ENCODE data around the gene ZNF134. TPM values are rescaled to one million over a fixed set of nuclear protein-coding genes. Genes with fewer than 3 reads are reported as not detected.

The ZNF134 gene
- total and polyA plus RNA-seq, 9 of the 15 experiments (the other 6 are each of a cell fraction or from before 2014, with no cell fraction given): 1.3 to 10.0 (median 5.7) TPM

GRCh38 chr19:57599761-57600383, 14.2 kb upstream of the ZNF134 start, which contains the start of gene ZNF530 (continued):
- TF ChIP-seq ZNF77 (CRISPR knock-in tag; IDR thresholded peaks at IDR 0.05) (no peak), CAMTA2 (CRISPR knock-in tag; conservative IDR thresholded peaks at IDR 0.05) (no peak), MXI1 (IDR thresholded peaks at IDR 0.05; ENCODE audit: low read depth, low read length) (no peak), TRIM28 (IDR thresholded peaks at IDR 0.05) (no peak), ZNF436 (CRISPR knock-in tag; IDR thresholded peaks at IDR 0.05) (no peak), GATAD2B (IDR thresholded peaks at IDR 0.05; ENCODE audit: borderline replicate concordance) (no peak), SRF (CRISPR knock-in tag; IDR thresholded peaks at IDR 0.05) (no peak), NBN (IDR thresholded peaks at IDR 0.05; ENCODE audit: low read depth) (no peak), TSC22D4 (tag; IDR thresholded peaks at IDR 0.05) (no peak), SIX5 (IDR thresholded peaks at IDR 0.05; ENCODE audit: borderline replicate concordance in 1 of 2, insufficient read depth in 1 of 2, low read depth in 1 of 2, low read length in 2 of 2) (peak; percentile 76 to 80), CBX1 (IDR thresholded peaks at IDR 0.05; ENCODE audit: low read depth) (0 out of 2 replicates have a peak, but pooled peaks have one; percentile 17), FOXA3 (CRISPR knock-in tag; conservative IDR thresholded peaks at IDR 0.05 in 1 of 2, IDR thresholded peaks at IDR 0.05 in 1 of 2) (no peak), POLR2H (tag; IDR thresholded peaks at IDR 0.05; ENCODE audit: low read depth) (no peak), ZNF717 (CRISPR knock-in tag; IDR thresholded peaks at IDR 0.05) (no peak), SIN3A (IDR thresholded peaks at IDR 0.05; ENCODE audit: borderline replicate concordance in 2 of 2, control insufficient read depth in 1 of 2, low read depth in 2 of 2, low read length in 2 of 2) (peak; percentile 49 to 82; a peak in 1 of 4 replicates), SMARCA4 (IDR thresholded peaks at IDR 0.05) (no peak), BCOR (IDR thresholded peaks at IDR 0.05) (no peak), TEAD4 (IDR thresholded peaks at IDR 0.05; ENCODE audit: low read length) (no peak), TEAD4 (CRISPR knock-in tag; IDR thresholded peaks at IDR 0.05; ENCODE audit: borderline replicate concordance) (no peak), NFYB (IDR thresholded peaks at IDR 0.05; ENCODE audit: extremely low read depth, insufficient read length) (no peak), MAFF (IDR thresholded peaks at IDR 0.05; ENCODE audit: low read length) (no peak), ZNF212 (CRISPR knock-in tag; IDR thresholded peaks at IDR 0.05) (no peak), FOXJ3 (CRISPR knock-in tag; IDR thresholded peaks at IDR 0.05) (no peak), DEAF1 (CRISPR knock-in tag; IDR thresholded peaks at IDR 0.05) (no peak)
- TF ChIP-seq, protein P1, sequence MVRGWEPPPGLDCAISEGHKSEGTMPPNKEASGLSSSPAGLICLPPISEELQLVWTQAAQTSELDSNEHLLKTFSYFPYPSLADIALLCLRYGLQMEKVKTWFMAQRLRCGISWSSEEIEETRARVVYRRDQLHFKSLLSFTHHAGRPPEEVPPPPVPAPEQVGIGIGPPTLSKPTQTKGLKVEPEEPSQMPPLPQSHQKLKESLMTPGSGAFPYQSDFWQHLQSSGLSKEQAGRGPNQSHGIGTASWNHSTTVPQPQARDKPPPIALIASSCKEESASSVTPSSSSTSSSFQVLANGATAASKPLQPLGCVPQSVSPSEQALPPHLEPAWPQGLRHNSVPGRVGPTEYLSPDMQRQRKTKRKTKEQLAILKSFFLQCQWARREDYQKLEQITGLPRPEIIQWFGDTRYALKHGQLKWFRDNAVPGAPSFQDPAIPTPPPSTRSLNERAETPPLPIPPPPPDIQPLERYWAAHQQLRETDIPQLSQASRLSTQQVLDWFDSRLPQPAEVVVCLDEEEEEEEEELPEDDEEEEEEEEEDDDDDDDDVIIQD (CRISPR knock-in tag; IDR thresholded peaks at IDR 0.05): no peak
- TF ChIP-seq, protein P2, sequence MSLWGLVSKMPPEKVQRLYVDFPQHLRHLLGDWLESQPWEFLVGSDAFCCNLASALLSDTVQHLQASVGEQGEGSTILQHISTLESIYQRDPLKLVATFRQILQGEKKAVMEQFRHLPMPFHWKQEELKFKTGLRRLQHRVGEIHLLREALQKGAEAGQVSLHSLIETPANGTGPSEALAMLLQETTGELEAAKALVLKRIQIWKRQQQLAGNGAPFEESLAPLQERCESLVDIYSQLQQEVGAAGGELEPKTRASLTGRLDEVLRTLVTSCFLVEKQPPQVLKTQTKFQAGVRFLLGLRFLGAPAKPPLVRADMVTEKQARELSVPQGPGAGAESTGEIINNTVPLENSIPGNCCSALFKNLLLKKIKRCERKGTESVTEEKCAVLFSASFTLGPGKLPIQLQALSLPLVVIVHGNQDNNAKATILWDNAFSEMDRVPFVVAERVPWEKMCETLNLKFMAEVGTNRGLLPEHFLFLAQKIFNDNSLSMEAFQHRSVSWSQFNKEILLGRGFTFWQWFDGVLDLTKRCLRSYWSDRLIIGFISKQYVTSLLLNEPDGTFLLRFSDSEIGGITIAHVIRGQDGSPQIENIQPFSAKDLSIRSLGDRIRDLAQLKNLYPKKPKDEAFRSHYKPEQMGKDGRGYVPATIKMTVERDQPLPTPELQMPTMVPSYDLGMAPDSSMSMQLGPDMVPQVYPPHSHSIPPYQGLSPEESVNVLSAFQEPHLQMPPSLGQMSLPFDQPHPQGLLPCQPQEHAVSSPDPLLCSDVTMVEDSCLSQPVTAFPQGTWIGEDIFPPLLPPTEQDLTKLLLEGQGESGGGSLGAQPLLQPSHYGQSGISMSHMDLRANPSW (CRISPR knock-in tag; IDR thresholded peaks at IDR 0.05): no peak
